SK-N-MC (cell line): ENCODE results near the gene VPS11.

Experiments used
- DNase-seq: peaks from one replicate; pipeline ENCODE4 v3.0.0-alpha.2; 2011; ENCODE audit warnings: low read depth, low spot score
- H3K27ac ChIP-seq: fragments of 200-600 bp; sonication (generic); 2 replicates; pipeline ENCODE4 v1.5.1; 2016; ENCODE audit warnings: mixed run types
- H3K36me3 ChIP-seq: fragments of 200-600 bp; sonication (generic); 2 replicates; pipeline ENCODE4 v1.6.1; 2017; ENCODE audit warnings: antibody characterized with exemption, low read length, mixed read lengths; ENCODE audit not compliant: insufficient read depth
- H3K4me3 ChIP-seq: fragments of 200-600 bp; sonication (generic); 2 replicates; pipeline ENCODE4 v1.5.1; 2016
- H3K9ac ChIP-seq: fragments of 200-600 bp; sonication (generic); 2 replicates; pipeline ENCODE4 v1.8.0; 2017; ENCODE audit warnings: mixed run types, mixed read lengths; ENCODE audit not compliant: insufficient read length
- H3K9me3 ChIP-seq: fragments of 200-600 bp; sonication (generic); 2 replicates; pipeline ENCODE4 v1.6.1; 2017; ENCODE audit warnings: low read depth, mild to moderate bottlenecking, antibody characterized with exemption, low read length, moderate library complexity, mixed read lengths
- EZH2 ChIP-seq: fragments of 200-600 bp; sonication (generic); IDR thresholded peaks from one replicate; pipeline ENCODE4 v1.6.1; 2017; ENCODE audit warnings: antibody characterized with exemption
- FOXP2 ChIP-seq: optimal IDR thresholded peaks from 2 replicates; pipeline ENCODE3; 2011; ENCODE audit warnings: mild to moderate bottlenecking, moderate library complexity; ENCODE audit not compliant: insufficient read depth; ENCODE audit errors: extremely low read length, control extremely low read depth
- POLR2AphosphoS5 ChIP-seq: IDR thresholded peaks from 2 replicates; pipeline ENCODE4 v1.6.1; 2012; ENCODE audit warnings: mild to moderate bottlenecking, low read depth, low read length, borderline replicate concordance

Gene VPS11

GRCh38 chr11:119130662-119131061 is 63.0 kb downstream of the VPS11 start:
- Histone ChIP-seq H3K36me3 (peaks cover 29% of the 10 kb centered on the region; the same call in 1 of the 2 replicates), H3K9ac (no peak overlapping the region), H3K27ac (no peak overlapping the region), H3K9me3 (no peaks in the 10 kb centered on the region), H3K4me3 (no peak overlapping the region)
- DNase-seq: no peak
- no peak for TF ChIP-seq POLR2AphosphoS5
- no peak for TF ChIP-seq EZH2
- TF ChIP-seq FOXP2: no peak
